HG02623 (cell line): ENCODE data around the gene KRTAP10-12.
"Not testable (repeated sequence)": the region's sequence is repeated elsewhere in the genome, so short reads cannot be mapped to it uniquely, and the experiment has no call there.

Experiments used
- ATAC-seq: cut with Tn5 transposase; IDR thresholded peaks from one replicate; pipeline ENCODE4 v1.9.1; 2021; ENCODE audit warnings: moderate library complexity; ENCODE audit not compliant: unreplicated experiment

The KRTAP10-12 gene

DNA sequence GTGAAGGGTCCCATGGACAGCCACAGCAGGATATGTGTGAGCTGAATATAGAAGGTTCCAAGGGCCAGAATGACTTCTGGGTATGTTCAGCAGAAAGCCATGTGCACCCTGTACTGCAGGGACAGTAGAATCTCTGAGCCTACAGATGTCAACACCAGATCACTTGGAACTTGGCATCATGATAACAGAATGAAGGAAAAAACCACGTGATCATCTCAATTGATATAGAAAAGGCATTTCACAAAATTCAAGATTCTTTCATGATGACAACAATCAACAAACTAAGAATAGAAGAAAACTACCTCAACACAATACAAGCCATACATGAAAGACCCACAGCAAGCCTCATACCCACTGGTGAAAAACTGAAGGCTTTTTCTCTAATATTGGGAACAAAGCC is 29.4 kb upstream of the KRTAP10-12 start:
- ATAC-seq: no peak

GRCh38 chr21:44670642-44671432 is 26.1 kb upstream of the KRTAP10-12 start:
- no peak for ATAC-seq

GRCh38 chr21:44671911-44672310 is 25.1 kb upstream of the KRTAP10-12 start:
- ATAC-seq: no peak

GRCh38 chr21:44677881-44678280 is 19.1 kb upstream of the KRTAP10-12 start:
- ATAC-seq: no peak

- ATAC-seq: no peak
These were observed 15.8 kb upstream of the KRTAP10-12 start for GRCh38 chr21:44681152-44681551.

- no peak for ATAC-seq
These were observed 15.0 kb upstream of the KRTAP10-12 start, which contains the start of gene KRTAP12-1 for GRCh38 chr21:44681861-44682579. KRTAP12-1 (minus strand) TSS chr21:44682163; CDS start chr21:44682123, 40 bp downstream.

- ATAC-seq: no peak
These were observed 14.3 kb upstream of the KRTAP10-12 start for GRCh38 chr21:44682580-44683151.

- no peak for ATAC-seq
These were observed 12.9 kb upstream of the KRTAP10-12 start for GRCh38 chr21:44684077-44684476.

DNA sequence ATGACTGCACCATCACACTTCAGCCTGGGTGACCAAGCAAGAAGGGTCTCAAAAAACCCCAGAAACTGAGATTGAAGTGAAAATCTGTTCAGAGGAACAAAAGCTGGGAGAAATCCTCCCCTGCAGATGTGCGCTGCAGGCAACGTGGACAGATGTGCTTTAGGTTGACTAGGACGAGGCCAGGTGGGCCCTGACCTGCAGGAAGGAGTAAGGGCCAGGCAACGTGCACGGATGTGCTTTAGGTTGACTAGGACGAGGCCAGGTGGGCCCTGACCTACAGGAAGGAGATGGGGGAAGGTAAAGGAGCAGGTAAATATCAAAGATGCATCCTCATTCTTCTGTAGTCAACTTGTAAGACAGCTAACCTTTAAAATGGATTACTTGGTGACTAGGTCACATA is 12.5 kb upstream of the KRTAP10-12 start:
- no peak for ATAC-seq

DNA sequence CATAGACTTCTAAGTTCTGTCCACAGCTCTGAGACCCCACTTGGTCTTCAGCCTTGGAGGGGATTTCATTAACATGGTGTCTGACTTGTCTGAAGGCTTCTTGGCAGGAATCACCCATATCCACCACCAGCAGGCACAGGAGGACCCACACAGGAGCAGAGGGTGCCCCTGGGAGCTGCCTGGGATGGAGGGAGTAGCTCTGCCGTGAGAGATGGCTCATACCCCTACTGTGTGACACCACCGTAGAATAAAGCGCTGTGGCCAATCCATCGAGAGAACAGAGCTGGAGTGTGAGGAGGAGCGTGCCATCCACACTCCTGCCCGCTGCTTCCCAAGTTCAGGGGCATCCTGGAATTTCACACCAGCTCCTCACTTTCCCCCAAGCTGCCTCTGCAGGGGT is 11.9 kb upstream of the KRTAP10-12 start:
- not testable (repeated sequence) for ATAC-seq

GRCh38 chr21:44686000-44686781 is 10.8 kb upstream of the KRTAP10-12 start:
- no peak for ATAC-seq

DNA sequence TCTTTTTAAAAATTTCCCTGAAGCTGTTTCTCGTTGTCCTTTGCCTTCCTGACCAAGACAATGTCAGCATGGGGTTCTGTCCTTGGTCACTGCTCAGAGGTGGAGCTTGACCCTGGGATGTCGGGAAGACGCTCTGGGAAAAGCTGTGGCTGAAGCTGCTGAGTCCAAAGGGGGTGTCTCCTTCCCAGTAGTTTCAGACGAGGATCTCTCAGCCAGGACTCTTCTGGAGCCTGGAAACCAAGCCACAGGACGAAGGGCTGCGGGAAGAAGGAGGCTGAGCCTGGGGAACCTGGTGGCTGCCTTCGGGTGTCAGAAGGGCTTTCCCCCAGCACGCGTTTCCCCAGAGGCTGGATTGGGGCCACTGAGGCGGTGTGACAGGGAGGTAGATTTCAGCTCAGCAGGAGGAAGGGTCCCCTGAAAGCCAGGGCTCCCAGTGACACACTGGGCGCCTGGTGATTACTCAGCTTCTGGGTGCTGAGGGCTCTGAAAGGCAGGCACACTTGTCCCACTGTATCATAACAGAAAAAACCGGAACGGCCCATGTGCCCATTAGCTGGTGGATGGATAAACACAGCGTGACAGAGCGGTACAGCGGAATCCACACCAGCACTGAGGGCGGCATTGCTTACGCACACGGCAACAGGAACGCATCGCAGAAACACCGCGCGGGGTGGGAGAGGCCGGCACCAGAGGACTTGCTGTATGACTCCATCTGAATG is 10.0 kb upstream of the KRTAP10-12 start:
- no peak for ATAC-seq

DNA sequence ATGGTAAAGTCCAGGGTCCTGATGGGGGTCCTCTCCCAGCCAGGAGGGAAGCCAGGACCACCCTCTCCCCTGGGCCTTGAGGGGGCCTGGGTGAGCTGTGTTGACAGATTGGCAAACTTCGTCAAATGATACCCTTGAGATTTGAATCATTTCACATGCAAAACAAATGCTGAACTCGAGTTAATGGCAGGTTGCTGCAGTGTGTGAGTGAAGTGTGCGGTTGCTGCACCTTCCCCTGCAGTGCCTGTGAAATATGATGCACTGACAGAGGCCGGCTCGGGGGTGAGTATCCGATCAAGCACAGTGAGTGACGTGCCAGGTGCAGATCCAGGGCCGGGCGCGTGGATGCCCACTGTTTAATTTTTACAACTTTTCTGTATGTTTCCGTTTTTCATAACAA is 9.3 kb upstream of the KRTAP10-12 start:
- ATAC-seq: no peak

GRCh38 chr21:44689740-44690139 is 7.2 kb upstream of the KRTAP10-12 start:
- ATAC-seq: not testable (repeated sequence)

- ATAC-seq: no peak
These were observed 5.3 kb upstream of the KRTAP10-12 start for GRCh38 chr21:44691686-44692085.

- no peak for ATAC-seq
These were observed 4.0 kb upstream of the KRTAP10-12 start for GRCh38 chr21:44692798-44693512.

DNA sequence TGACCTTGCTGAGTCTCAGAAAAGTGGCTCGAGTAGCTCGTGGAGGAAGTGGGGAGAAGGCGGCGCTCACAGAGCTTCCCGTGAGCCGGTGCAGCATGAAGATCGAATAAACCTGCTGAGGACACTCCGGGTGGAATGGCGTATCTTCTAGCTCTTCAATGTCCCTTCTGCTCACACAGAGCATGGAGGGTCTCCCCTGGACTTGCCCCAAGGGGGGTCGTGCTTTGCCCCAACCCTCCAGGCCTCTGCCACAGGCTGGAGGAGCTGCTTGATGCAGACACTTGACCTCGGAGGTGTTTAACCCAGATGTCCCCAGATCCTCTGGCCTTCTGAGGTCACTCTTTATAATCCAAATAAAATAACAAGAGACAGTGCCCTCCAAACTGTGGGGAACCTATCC is 2.2 kb upstream of the KRTAP10-12 start:
- ATAC-seq: no peak

GRCh38 chr21:44695184-44695583 is 1.8 kb upstream of the KRTAP10-12 start:
- ATAC-seq: no peak

- no peak for ATAC-seq
These were observed 1.3 kb upstream of the KRTAP10-12 start for GRCh38 chr21:44695641-44696040.

DNA sequence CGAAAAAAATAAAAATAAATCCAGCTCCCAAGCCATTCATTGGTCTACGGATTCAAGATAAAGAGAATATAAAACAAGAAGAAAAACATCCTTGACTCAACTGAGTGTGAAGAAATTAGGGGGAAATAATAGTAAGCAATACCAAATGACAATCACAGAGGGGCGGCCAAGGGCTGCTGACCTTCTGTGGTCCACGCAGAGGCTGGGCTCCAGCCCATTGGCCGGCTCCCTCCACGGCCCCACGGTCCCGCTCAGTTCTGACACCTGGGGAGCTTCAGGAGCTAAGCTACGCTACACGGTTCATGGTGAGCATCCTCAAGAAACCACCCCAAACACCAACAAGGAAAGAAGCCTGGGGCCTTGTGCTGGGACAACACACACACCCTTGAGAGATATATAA is 400 bp upstream of the KRTAP10-12 start:
- ATAC-seq: no peak
